Memory B cell (primary cell): ENCODE measurements around the gene CRTC1.
A peak's percentile ranks its signal among the peaks of the same experiment; 100 is the strongest.

Experiments used
- ATAC-seq: fragments of 150-1000 bp; cut with Tn5 transposase; 2 replicates; pipeline ENCODE4 v1.10.0; 2021; ENCODE audit warnings: low read depth, mild to moderate bottlenecking, moderate library complexity
- DNase-seq, 2 donors: peaks; one replicate each; pipeline ENCODE4 v3.0.0; 2022; ENCODE audit warnings: low spot score in 2 of 2
- H3K27ac Mint-ChIP-seq: one replicate; pipeline ENCODE4 v1.8.0; 2022; ENCODE audit warnings: mild to moderate bottlenecking, moderate library complexity, mixed read lengths
- H3K27me3 Mint-ChIP-seq: one replicate; pipeline ENCODE4 v1.8.0; 2022; ENCODE audit warnings: mixed read lengths
- H3K36me3 Mint-ChIP-seq: one replicate; pipeline ENCODE4 v1.8.0; 2022; ENCODE audit warnings: mild to moderate bottlenecking, mixed read lengths
- H3K4me1 Mint-ChIP-seq: one replicate; pipeline ENCODE4 v1.8.0; 2022; ENCODE audit warnings: mixed read lengths
- H3K4me3 Mint-ChIP-seq: one replicate; pipeline ENCODE4 v1.8.0; 2022; ENCODE audit warnings: mild to moderate bottlenecking, moderate library complexity, mixed read lengths
- H3K9me3 Mint-ChIP-seq: one replicate; pipeline ENCODE4 v1.8.0; 2022; ENCODE audit warnings: mixed read lengths

Gene CRTC1

GRCh38 chr19:18778826-18779495, 95.5 kb downstream of the CRTC1 start:
- H3K27ac Mint-ChIP-seq = no peak overlapping the region
- H3K4me1 Mint-ChIP-seq = peaks cover 7% of the 10 kb centered on the region
- H3K27me3 Mint-ChIP-seq = peaks cover under 1% of the 10 kb centered on the region

GRCh38 chr19:18780081-18780480, 96.6 kb downstream of the CRTC1 start:
- DNase-seq (no peak), ATAC-seq (no peak)
- Mint-ChIP-seq H3K27me3 (peaks cover 6% of the 10 kb centered on the region), H3K4me3 (no peak overlapping the region), H3K36me3 (no peaks in the 10 kb centered on the region), H3K4me1 (peaks cover 10% of the 10 kb centered on the region), H3K9me3 (no peaks in the 10 kb centered on the region), H3K27ac (no peak overlapping the region)

More at GRCh38 chr19:18778826-18779495, 95.5 kb downstream of the CRTC1 start:
- Mint-ChIP-seq H3K4me3 (no peak overlapping the region), H3K9me3 (no peaks in the 10 kb centered on the region), H3K36me3 (no peaks in the 10 kb centered on the region)
- ATAC-seq (no peak), DNase-seq (no peak)

GRCh38 chr19:18780631-18781030, 97.2 kb downstream of the CRTC1 start:
- peaks cover 14% of the 10 kb centered on the region for H3K4me1 Mint-ChIP-seq
- ATAC-seq (no peak), DNase-seq (no peak)
- peaks cover 10% of the 10 kb centered on the region for H3K27me3 Mint-ChIP-seq
- H3K4me3 Mint-ChIP-seq = no peak overlapping the region
- no peaks in the 10 kb centered on the region for H3K36me3 Mint-ChIP-seq
- H3K27ac Mint-ChIP-seq = no peak overlapping the region
- H3K9me3 Mint-ChIP-seq = no peaks in the 10 kb centered on the region

- ATAC-seq = no peak
- no peaks in the 10 kb centered on the region for H3K9me3 Mint-ChIP-seq
- DNase-seq = no peak
- no peak overlapping the region for H3K27ac Mint-ChIP-seq
- no peaks in the 10 kb centered on the region for H3K36me3 Mint-ChIP-seq
- peaks cover 14% of the 10 kb centered on the region for H3K4me1 Mint-ChIP-seq
- peaks cover 14% of the 10 kb centered on the region for H3K27me3 Mint-ChIP-seq
- no peak overlapping the region for H3K4me3 Mint-ChIP-seq
Measured at GRCh38 chr19:18781047-18781600, 97.6 kb downstream of the CRTC1 start.

GRCh38 chr19:18781885-18782527, 98.5 kb downstream of the CRTC1 start:
- H3K4me3 Mint-ChIP-seq = peak overlapping the region; percentile 40
- H3K4me1 Mint-ChIP-seq = peaks cover 14% of the 10 kb centered on the region
- ATAC-seq (peak; percentile 63), DNase-seq (peak in 1 of 2 donors; percentile 34)
- peak overlapping the region; percentile 58 for H3K27ac Mint-ChIP-seq
- H3K36me3 Mint-ChIP-seq = no peaks in the 10 kb centered on the region
- no peaks in the 10 kb centered on the region for H3K9me3 Mint-ChIP-seq
- H3K27me3 Mint-ChIP-seq = peaks cover 14% of the 10 kb centered on the region

- Mint-ChIP-seq H3K36me3 (no peaks in the 10 kb centered on the region), H3K9me3 (no peaks in the 10 kb centered on the region), H3K4me3 (no peak overlapping the region), H3K27ac (peak overlapping the region; percentile 58), H3K4me1 (peaks cover 18% of the 10 kb centered on the region), H3K27me3 (peaks cover 20% of the 10 kb centered on the region)
- ATAC-seq = no peak
- no peak for DNase-seq
Measured at GRCh38 chr19:18782559-18783225, 99.2 kb downstream of the CRTC1 start.

- Mint-ChIP-seq H3K4me3 (no peak overlapping the region), H3K27ac (no peak overlapping the region), H3K4me1 (peaks cover 25% of the 10 kb centered on the region), H3K27me3 (peaks cover 24% of the 10 kb centered on the region), H3K9me3 (no peaks in the 10 kb centered on the region), H3K36me3 (no peaks in the 10 kb centered on the region)
- ATAC-seq (no peak), DNase-seq (no peak)
Measured at GRCh38 chr19:18783958-18784785, 100.7 kb downstream of the CRTC1 start.

GRCh38 chr19:18784786-18785120, 101.3 kb downstream of the CRTC1 start:
- peaks cover 26% of the 10 kb centered on the region for H3K27me3 Mint-ChIP-seq
- H3K27ac Mint-ChIP-seq = no peak overlapping the region
- no peak overlapping the region for H3K4me3 Mint-ChIP-seq
- peaks cover 1% of the 10 kb centered on the region for H3K36me3 Mint-ChIP-seq
- no peak for DNase-seq
- peaks cover 30% of the 10 kb centered on the region for H3K4me1 Mint-ChIP-seq
- no peak for ATAC-seq
- H3K9me3 Mint-ChIP-seq = no peaks in the 10 kb centered on the region

- peak overlapping the region; percentile 21 for H3K4me3 Mint-ChIP-seq
- no peak overlapping the region for H3K27ac Mint-ChIP-seq
- DNase-seq (peak; percentile 23 to 58), ATAC-seq (peak; percentile 55)
- H3K36me3 Mint-ChIP-seq = peaks cover 1% of the 10 kb centered on the region
- H3K4me1 Mint-ChIP-seq = peaks cover 35% of the 10 kb centered on the region
- H3K9me3 Mint-ChIP-seq = no peaks in the 10 kb centered on the region
- peaks cover 29% of the 10 kb centered on the region for H3K27me3 Mint-ChIP-seq
Measured at GRCh38 chr19:18785179-18786124, 102.0 kb downstream of the CRTC1 start.

GRCh38 chr19:18788529-18789421, 105.3 kb downstream of the CRTC1 start:
- peaks cover 33% of the 10 kb centered on the region for H3K4me1 Mint-ChIP-seq
- H3K27ac Mint-ChIP-seq = peak overlapping the region; percentile 33
- ATAC-seq = no peak

GRCh38 chr19:18789422-18789869, 106.0 kb downstream of the CRTC1 start:
- Mint-ChIP-seq H3K27ac (peak overlapping the region; percentile 33), H3K9me3 (no peaks in the 10 kb centered on the region), H3K36me3 (peaks cover 1% of the 10 kb centered on the region), H3K27me3 (peaks cover 44% of the 10 kb centered on the region), H3K4me1 (peaks cover 32% of the 10 kb centered on the region), H3K4me3 (peak overlapping the region; percentile 92)
- DNase-seq (no peak), ATAC-seq (no peak)

More at GRCh38 chr19:18788529-18789421, 105.3 kb downstream of the CRTC1 start:
- Mint-ChIP-seq H3K27me3 (peaks cover 46% of the 10 kb centered on the region), H3K36me3 (peaks cover 1% of the 10 kb centered on the region), H3K4me3 (peak overlapping the region; percentile 92), H3K9me3 (no peaks in the 10 kb centered on the region)
- no peak for DNase-seq
